B cell (primary cell): Measurements from ENCODE around the gene MYO1B. TPM values are rescaled to one million over a fixed set of nuclear protein-coding genes. Genes with fewer than 3 reads are reported as not detected.

Source experiments
- ATAC-seq: fragments of 200-7000 bp; cut with Tn5 transposase; one replicate; pipeline ENCODE4 v1.10.0; 2021; ENCODE audit warnings: low read depth, mild to moderate bottlenecking, moderate number of reproducible peaks, moderate library complexity
- CTCF ChIA-PET: fragments of 350-600 bp; sonication (Branson Sonifier 250); formaldehyde crosslinking; loops from one replicate; lab custom pipeline; 2021; ENCODE audit warnings: antibody characterized with exemption, inconsistent platforms; lab: Charles Lee
- POLR2A ChIA-PET: fragments of 350-600 bp; sonication (Branson Sonifier 250); formaldehyde crosslinking; loops from one replicate; lab custom pipeline; 2021; ENCODE audit warnings: antibody characterized with exemption; lab: Charles Lee
- DNase-seq: peaks from one replicate; pipeline ENCODE4 v3.0.0; 2013
- H2AFZ ChIP-seq: 2 replicates; pipeline ENCODE4 v1.6.1; 2012; ENCODE audit warnings: mild to moderate bottlenecking, low read depth, low read length; ENCODE audit not compliant: insufficient read depth, poor library complexity, severe bottlenecking
- H3K27ac ChIP-seq, 2 donors: 1 replicate in 1 of 2; 2 replicates in 1 of 2; pipeline ENCODE4 v1.5.1; 2012 to 2013; ENCODE audit warnings: low read length in 2 of 2, mild to moderate bottlenecking in 2 of 2, moderate library complexity in 1 of 2
- H3K27me3 ChIP-seq, 4 experiments: fragments of 200-600 bp in 1 of 4; sonication (generic) in 1 of 4; replicated peaks in 1 of 4; 1 replicate in 2 of 4; 2 replicates in 2 of 4; pipeline versions ENCODE4 v1.6.1 to v1.7.0; 2013 to 2016; ENCODE audit warnings: low read length in 3 of 4, mild to moderate bottlenecking in 2 of 4, mixed read lengths in 1 of 4, moderate library complexity in 1 of 4; ENCODE audit not compliant: insufficient read depth in 4 of 4, control insufficient read depth in 3 of 4; ENCODE audit errors: control extremely low read depth in 1 of 4
- H3K36me3 ChIP-seq, 2 experiments: replicated peaks in 1 of 2; 1 replicate in 1 of 2; 2 replicates in 1 of 2; pipeline versions ENCODE4 v1.6.1 to v1.7.1; 2013; ENCODE audit warnings: low read length in 1 of 2; ENCODE audit not compliant: insufficient read depth in 2 of 2, control insufficient read depth in 1 of 2; ENCODE audit errors: control extremely low read depth in 1 of 2, extremely low read depth in 1 of 2
- H3K4me1 ChIP-seq, 2 donors: fragments of 200-600 bp in 1 of 2; sonication (generic) in 1 of 2; 1 replicate in 1 of 2; 2 replicates in 1 of 2; pipeline versions ENCODE4 v1.5.1 to v1.6.1; 2013 to 2017; ENCODE audit warnings: low read length in 2 of 2; ENCODE audit not compliant: control insufficient read depth in 2 of 2, insufficient read depth in 2 of 2
- H3K4me2 ChIP-seq: replicated peaks from 2 replicates; pipeline ENCODE3; 2012; ENCODE audit warnings: mild to moderate bottlenecking, low read depth, low read length; ENCODE audit not compliant: poor library complexity, severe bottlenecking
- H3K4me3 ChIP-seq, 5 experiments: fragments of 200-600 bp in 1 of 5; sonication (generic) in 1 of 5; 1 replicate in 3 of 5; 2 replicates in 2 of 5; pipeline versions ENCODE4 v1.5.1 to v1.7.0; 2011 to 2016; ENCODE audit warnings: low read length in 4 of 5, mild to moderate bottlenecking in 4 of 5, low read depth in 2 of 5, control low read depth in 1 of 5, moderate library complexity in 1 of 5; ENCODE audit not compliant: insufficient read depth in 1 of 5; ENCODE audit errors: control extremely low read depth in 1 of 5, extremely low read depth in 1 of 5
- H3K79me2 ChIP-seq: fragments of 200-600 bp; sonication (generic); one replicate; pipeline ENCODE4 v1.6.0; 2016; ENCODE audit warnings: low read length; ENCODE audit not compliant: control insufficient read depth, insufficient read depth
- H3K9ac ChIP-seq: fragments of 200-600 bp; sonication (generic); 2 replicates; pipeline ENCODE4 v1.6.1; 2017; ENCODE audit warnings: mild to moderate bottlenecking, low read length, moderate library complexity
- H3K9me3 ChIP-seq, 3 donors: one replicate each; pipeline versions ENCODE4 v1.6.1 to v1.7.1; 2013; ENCODE audit warnings: low read length in 2 of 3; ENCODE audit not compliant: control insufficient read depth in 2 of 3, insufficient read depth in 1 of 3; ENCODE audit errors: control extremely low read depth in 1 of 3
- H4K20me1 ChIP-seq: 2 replicates; pipeline ENCODE4 v1.6.0; 2012; ENCODE audit warnings: mild to moderate bottlenecking, low read length; ENCODE audit not compliant: insufficient read depth, control insufficient read depth, poor library complexity, severe bottlenecking
- H3K27ac Mint-ChIP-seq: one replicate; pipeline ENCODE4 v1.8.0; 2021; ENCODE audit warnings: mixed read lengths
- H3K27me3 Mint-ChIP-seq: one replicate; pipeline ENCODE4 v1.8.0; 2021; ENCODE audit warnings: mixed read lengths
- H3K4me1 Mint-ChIP-seq: one replicate; pipeline ENCODE4 v1.8.0; 2021; ENCODE audit warnings: mixed read lengths
- H3K4me3 Mint-ChIP-seq: one replicate; pipeline ENCODE4 v1.8.0; 2021; ENCODE audit warnings: mixed read lengths
- H3K9me3 Mint-ChIP-seq: one replicate; pipeline ENCODE4 v1.8.0; 2022; ENCODE audit warnings: mixed read lengths; ENCODE audit not compliant: insufficient read depth
- EZH2 ChIP-seq: IDR thresholded peaks from 2 replicates; pipeline ENCODE4 v1.6.1; 2012; ENCODE audit warnings: borderline replicate concordance, low read depth, mild to moderate bottlenecking, moderate library complexity, low read length; ENCODE audit not compliant: insufficient read depth, poor library complexity, severe bottlenecking
- WGBS: methylation state at CpG from one replicate; pipeline ENCODE4 v1.1.5; 2013; ENCODE audit warnings: missing lambda C conversion rate; ENCODE audit not compliant: insufficient coverage; 5-methylcytosine and 5-hydroxymethylcytosine counted together
- intact Hi-C: fragments of 100-400 bp; cut with micrococcal nuclease; formaldehyde crosslinking; loops from one replicate; pipeline ENCODE4 v1.10.0; 2022
- polyA plus RNA-seq: library from polyadenylated mRNA; depleted of rRNA; stranded (reverse); fragments of >200 nt; gene quantifications from 2 replicates; pipeline ENCODE4 v1.2.3, GENCODE V29; 2012
- small RNA-seq: library from RNA; depleted of rRNA; stranded (forward); fragments of <200 nt; gene quantifications from one replicate; pipeline ENCODE3, GENCODE V24; 2012; ENCODE audit warnings: low replicate concordance, low read depth; ENCODE audit not compliant: insufficient read length
- total RNA-seq, 2 donors: library from RNA; stranded (reverse); fragments of 120-200 nt in 1 of 2; gene quantifications; 1 replicate in 1 of 2; 2 replicates in 1 of 2; pipeline versions ENCODE4 v1.2.3 to v1.2.4, GENCODE V29; 2013 to 2022

The MYO1B gene
- total and polyA plus RNA-seq, 2 donors (not counting 1 experiment from before 2014, with no cell fraction given), result 0.67 to 4.4 TPM

GRCh38 chr2:191474464-191474863 lies 229.3 kb downstream of the MYO1B start:
- intact Hi-C loops, result no loop called here
- no peak overlapping the region for H2AFZ ChIP-seq

More at GRCh38 chr2:191474464-191474863, 229.3 kb downstream of the MYO1B start:
- no peak for DNase-seq
- H3K27ac ChIP-seq, result no peak overlapping the region
- H3K4me3 ChIP-seq, result no peak overlapping the region
- H3K4me2 ChIP-seq, result no peak overlapping the region
- no peaks in the 10 kb centered on the region for H3K4me1 ChIP-seq
- ChIA-PET CTCF (no interaction called here), POLR2A (no interaction called here)
- no peaks in the 10 kb centered on the region for H3K9me3 ChIP-seq
- no peaks in the 10 kb centered on the region for H3K36me3 ChIP-seq
- Mint-ChIP-seq H3K27ac (no peak overlapping the region), H3K4me3 (no peak overlapping the region), H3K27me3 (no peaks in the 10 kb centered on the region), H3K9me3 (no peaks in the 10 kb centered on the region), H3K4me1 (no peaks in the 10 kb centered on the region)
- no peaks in the 10 kb centered on the region for H3K79me2 ChIP-seq
- no peak for ATAC-seq
- no peaks in the 10 kb centered on the region for H4K20me1 ChIP-seq
- no peak for TF ChIP-seq EZH2
- no CpG with 5 or more reads among the region's 1 CpG for WGBS
- H3K27me3 ChIP-seq, result no peaks in the 10 kb centered on the region
- H3K9ac ChIP-seq, result no peak overlapping the region

Small RNA genes within 50 kb of the gene (small RNA-seq; reads per million reads assigned to genes)
- not detected for gene RNU6-1045P

Other genes with a start within 250 kb of the MYO1B start
- gene STAT1, start 231.2 kb upstream of the MYO1B start, total RNA-seq, result 50.9 and 53.8 TPM in 2 replicates
- gene STAT1, start 231.2 kb upstream of the MYO1B start, polyA plus RNA-seq, result 20.3 and 20.5 TPM in 2 replicates
- gene STAT4, start 94.4 kb upstream of the MYO1B start, total RNA-seq, result 58.9 and 62.1 TPM in 2 replicates
- gene STAT4, start 94.4 kb upstream of the MYO1B start, polyA plus RNA-seq, result 2.0 and 3.5 TPM in 2 replicates